ENCODE measurements around the gene CSF1. TPM values are rescaled to one million over a fixed set of nuclear protein-coding genes. Genes with fewer than 3 reads are reported as not detected.

Gene CSF1
- total RNA-seq, 2 donors from 2014 or later: 18.4 to 31.5 TPM

DNA sequence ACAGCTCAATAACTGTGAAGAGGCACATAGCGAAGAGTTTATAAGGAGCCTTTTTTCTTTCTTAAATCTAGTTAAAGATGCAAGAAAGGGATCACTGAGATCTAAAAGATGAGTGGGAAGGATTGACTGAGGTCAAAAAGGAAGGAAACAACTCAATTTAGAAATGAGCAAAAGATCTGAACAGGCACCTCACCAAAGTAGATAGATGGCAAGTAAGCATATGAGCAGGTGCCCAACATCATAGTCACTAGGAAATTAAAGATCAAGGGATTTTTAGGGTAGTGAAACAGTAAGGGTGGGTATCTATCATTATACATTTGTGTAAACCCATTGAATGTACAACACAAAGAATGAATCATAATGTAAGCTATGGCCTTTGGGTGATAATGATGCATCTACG is 44.6 kb upstream of the CSF1 start:
- Histone ChIP-seq H3K36me3 (no peaks in the 10 kb centered on the region), H3K27me3 (replicated peaks; ENCODE audit: insufficient read depth) (no peaks in the 10 kb centered on the region), H3K9me3 (no peaks in the 10 kb centered on the region), H3K4me3 (no peak overlapping the region), H3K27ac (no peak overlapping the region), H3K4me1 (replicated peaks) (no peaks in the 10 kb centered on the region)
- no peak for DNase-seq (ENCODE audit: low spot score)
- WGBS: 94% methylated on average over 2 of the region's 2 CpGs
- no peak for TF ChIP-seq POLR2AphosphoS5 (IDR thresholded peaks at IDR 0.05)
- TF ChIP-seq POLR2A (IDR thresholded peaks at IDR 0.05): no peak
- TF ChIP-seq, protein P1, sequence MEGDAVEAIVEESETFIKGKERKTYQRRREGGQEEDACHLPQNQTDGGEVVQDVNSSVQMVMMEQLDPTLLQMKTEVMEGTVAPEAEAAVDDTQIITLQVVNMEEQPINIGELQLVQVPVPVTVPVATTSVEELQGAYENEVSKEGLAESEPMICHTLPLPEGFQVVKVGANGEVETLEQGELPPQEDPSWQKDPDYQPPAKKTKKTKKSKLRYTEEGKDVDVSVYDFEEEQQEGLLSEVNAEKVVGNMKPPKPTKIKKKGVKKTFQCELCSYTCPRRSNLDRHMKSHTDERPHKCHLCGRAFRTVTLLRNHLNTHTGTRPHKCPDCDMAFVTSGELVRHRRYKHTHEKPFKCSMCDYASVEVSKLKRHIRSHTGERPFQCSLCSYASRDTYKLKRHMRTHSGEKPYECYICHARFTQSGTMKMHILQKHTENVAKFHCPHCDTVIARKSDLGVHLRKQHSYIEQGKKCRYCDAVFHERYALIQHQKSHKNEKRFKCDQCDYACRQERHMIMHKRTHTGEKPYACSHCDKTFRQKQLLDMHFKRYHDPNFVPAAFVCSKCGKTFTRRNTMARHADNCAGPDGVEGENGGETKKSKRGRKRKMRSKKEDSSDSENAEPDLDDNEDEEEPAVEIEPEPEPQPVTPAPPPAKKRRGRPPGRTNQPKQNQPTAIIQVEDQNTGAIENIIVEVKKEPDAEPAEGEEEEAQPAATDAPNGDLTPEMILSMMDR (IDR thresholded peaks at IDR 0.05): no peak
- intact Hi-C loops (cut with DNase I): no loop called here

DNA sequence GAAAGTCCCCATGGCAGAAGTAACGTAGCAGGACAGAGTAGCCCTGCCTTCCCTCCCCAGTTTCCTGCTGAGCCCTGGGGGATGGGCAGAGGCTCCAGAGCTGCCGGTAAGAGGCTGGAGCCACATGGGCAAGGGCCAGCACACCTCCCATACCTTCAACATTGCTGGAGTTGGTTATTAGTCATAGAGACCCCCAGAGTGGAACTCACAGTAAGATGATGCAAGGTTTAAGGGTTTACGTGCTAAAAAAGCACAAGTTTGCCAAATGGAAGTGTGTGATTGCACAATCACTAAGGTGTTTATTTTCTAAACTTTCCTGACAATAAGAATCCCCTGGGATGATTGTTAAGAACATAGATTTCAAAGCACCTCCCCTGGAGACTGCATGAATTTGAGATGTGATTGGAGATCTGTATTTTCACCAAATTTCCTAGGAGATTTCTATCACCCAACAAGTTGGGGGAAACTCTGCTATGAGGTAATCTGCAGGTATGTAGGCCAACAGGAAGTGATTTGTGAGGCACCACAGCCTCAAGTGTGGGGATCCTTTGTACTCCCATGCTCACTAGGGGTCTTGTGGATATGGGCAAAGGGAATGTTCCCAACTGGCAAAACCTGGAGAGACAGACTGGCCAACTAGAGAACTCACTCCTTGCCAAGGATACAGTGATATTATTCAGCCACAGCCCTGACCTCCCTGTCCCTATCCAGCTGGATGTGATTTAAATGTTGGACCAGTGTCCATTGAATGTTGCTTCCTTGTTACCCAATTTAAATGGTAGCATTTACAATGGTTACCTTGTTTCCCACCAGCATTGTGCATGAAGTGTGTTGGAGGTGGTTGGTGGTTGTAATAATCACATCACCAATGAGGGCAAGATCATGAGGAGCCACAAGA is 37.1 kb upstream of the CSF1 start:
- Histone ChIP-seq H3K4me1 (replicated peaks) (peaks cover 9% of the 10 kb centered on the region), H3K27me3 (replicated peaks; ENCODE audit: insufficient read depth) (no peaks in the 10 kb centered on the region), H3K4me3 (no peak overlapping the region), H3K36me3 (no peaks in the 10 kb centered on the region), H3K9me3 (no peaks in the 10 kb centered on the region), H3K27ac (no peak overlapping the region)
- WGBS: 63% methylated on average over 3 of the region's 3 CpGs
- TF ChIP-seq POLR2A (IDR thresholded peaks at IDR 0.05) (no peak), POLR2AphosphoS5 (IDR thresholded peaks at IDR 0.05) (no peak)
- TF ChIP-seq, protein P1 (IDR thresholded peaks at IDR 0.05): no peak
- DNase-seq (ENCODE audit: low spot score): no peak
- intact Hi-C loops (cut with DNase I): no loop called here

DNA sequence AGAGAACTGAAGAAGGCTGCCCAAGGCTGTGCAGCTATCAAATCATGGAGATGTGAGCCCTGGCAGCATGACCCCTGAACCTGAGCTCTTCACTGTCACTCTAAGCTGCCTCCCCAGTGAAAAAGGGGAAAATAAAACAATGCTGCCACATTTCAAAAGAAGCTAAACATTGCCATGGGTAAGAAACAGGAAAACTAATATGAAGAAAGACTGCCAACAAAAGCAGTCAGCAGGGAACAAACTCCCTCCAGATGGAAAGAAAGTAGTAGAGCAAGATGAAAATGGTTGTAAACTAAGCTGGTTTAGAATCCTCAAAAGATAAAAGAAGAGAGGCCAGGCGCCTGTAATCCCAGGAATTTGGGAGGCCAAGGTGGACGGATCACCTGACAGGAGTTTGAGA is 36.2 kb upstream of the CSF1 start:
- DNase-seq (ENCODE audit: low spot score): no peak
- intact Hi-C loops (cut with DNase I): no loop called here
- WGBS: 60% methylated on average over 2 of the region's 2 CpGs

DNA sequence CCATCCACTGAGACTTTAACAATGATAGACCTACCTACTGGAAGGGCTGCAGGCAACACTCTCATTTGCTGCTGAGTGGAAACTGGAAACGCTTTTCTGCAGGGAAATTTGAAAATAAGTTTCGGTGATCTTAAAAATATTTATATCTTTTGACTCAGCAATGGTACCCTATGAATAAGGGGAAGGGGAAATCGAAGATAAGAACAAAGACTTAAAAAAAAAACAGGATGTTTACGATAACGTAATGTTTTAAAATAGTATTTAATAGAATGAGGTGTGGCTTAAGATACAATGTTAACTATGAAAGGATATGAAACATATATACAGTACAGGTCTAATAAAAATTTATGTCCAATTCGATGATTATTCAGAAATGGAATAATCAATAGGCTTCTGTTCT is 34.8 kb upstream of the CSF1 start:
- peaks cover 9% of the 10 kb centered on the region for H3K4me1 ChIP-seq (replicated peaks)
- DNase-seq (ENCODE audit: low spot score): no peak
- TF ChIP-seq POLR2A (IDR thresholded peaks at IDR 0.05) (no peak), POLR2AphosphoS5 (IDR thresholded peaks at IDR 0.05) (no peak)
- TF ChIP-seq, protein P1 (IDR thresholded peaks at IDR 0.05): no peak
- H3K4me3 ChIP-seq: no peak overlapping the region
- 83% methylated on average over 6 of the region's 6 CpGs for WGBS
- H3K36me3 ChIP-seq: no peaks in the 10 kb centered on the region
- intact Hi-C loops (cut with DNase I): loop anchor here (5.0 kb wide), 1 partner anchor 36 kb away; the partner anchor contains the start of gene CSF1
- no peaks in the 10 kb centered on the region for H3K9me3 ChIP-seq
- no peaks in the 10 kb centered on the region for H3K27me3 ChIP-seq (replicated peaks; ENCODE audit: insufficient read depth)
- H3K27ac ChIP-seq: no peak overlapping the region

More for the DNA sequence above, 36.2 kb upstream of the CSF1 start:
- Histone ChIP-seq H3K27me3 (replicated peaks; ENCODE audit: insufficient read depth) (no peaks in the 10 kb centered on the region), H3K4me1 (replicated peaks) (peaks cover 9% of the 10 kb centered on the region), H3K4me3 (no peak overlapping the region), H3K36me3 (no peaks in the 10 kb centered on the region), H3K9me3 (no peaks in the 10 kb centered on the region), H3K27ac (no peak overlapping the region)
- TF ChIP-seq POLR2AphosphoS5 (IDR thresholded peaks at IDR 0.05) (no peak), POLR2A (IDR thresholded peaks at IDR 0.05) (no peak)
- TF ChIP-seq, protein P1 (IDR thresholded peaks at IDR 0.05): no peak

Measured in prostate gland (tissue), 2 donors.